Measurements from ENCODE around the gene SAMD1. TPM values are rescaled to one million over a fixed set of nuclear protein-coding genes. Genes with fewer than 3 reads are reported as not detected.

The SAMD1 gene
- polyA plus RNA-seq, 1 experiment = 5.1 TPM

DNA sequence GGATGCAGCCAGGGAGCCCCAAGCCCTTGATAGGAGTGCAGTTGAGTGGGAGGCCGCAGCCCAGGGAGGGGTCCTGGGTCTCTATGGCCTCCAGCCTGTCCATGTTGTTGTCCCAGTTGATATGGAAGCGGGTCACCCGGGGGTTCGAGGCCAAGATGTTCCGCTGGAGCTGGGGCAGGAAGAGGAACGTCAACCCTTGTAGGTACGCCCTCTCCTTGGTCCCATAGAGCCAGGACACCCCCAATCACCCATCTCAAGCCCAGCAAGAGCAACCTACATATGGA lies 29.9 kb upstream of the SAMD1 start:
- ChIA-PET POLR2A (no interaction called here), CTCF (interaction anchor here (1.8 kb wide), 1 partner anchor 16 kb away, joined by 6 read pairs; the partner anchor contains the start of gene ASF1B)
- Histone ChIP-seq H3K27ac (ENCODE audit: low read depth, low read length) (no peak overlapping the region), H3K9me3 (ENCODE audit: control insufficient read depth, insufficient read depth, low read length) (no peaks in the 10 kb centered on the region; the same call in 1 of the 2 replicates), H3K27me3 (ENCODE audit: control insufficient read depth, insufficient read depth, low read length) (no peaks in the 10 kb centered on the region), H3K4me3 (ENCODE audit: low read depth, low read length) (no peak overlapping the region)
- TF ChIP-seq, protein P1, sequence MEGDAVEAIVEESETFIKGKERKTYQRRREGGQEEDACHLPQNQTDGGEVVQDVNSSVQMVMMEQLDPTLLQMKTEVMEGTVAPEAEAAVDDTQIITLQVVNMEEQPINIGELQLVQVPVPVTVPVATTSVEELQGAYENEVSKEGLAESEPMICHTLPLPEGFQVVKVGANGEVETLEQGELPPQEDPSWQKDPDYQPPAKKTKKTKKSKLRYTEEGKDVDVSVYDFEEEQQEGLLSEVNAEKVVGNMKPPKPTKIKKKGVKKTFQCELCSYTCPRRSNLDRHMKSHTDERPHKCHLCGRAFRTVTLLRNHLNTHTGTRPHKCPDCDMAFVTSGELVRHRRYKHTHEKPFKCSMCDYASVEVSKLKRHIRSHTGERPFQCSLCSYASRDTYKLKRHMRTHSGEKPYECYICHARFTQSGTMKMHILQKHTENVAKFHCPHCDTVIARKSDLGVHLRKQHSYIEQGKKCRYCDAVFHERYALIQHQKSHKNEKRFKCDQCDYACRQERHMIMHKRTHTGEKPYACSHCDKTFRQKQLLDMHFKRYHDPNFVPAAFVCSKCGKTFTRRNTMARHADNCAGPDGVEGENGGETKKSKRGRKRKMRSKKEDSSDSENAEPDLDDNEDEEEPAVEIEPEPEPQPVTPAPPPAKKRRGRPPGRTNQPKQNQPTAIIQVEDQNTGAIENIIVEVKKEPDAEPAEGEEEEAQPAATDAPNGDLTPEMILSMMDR (IDR thresholded peaks at IDR 0.05; ENCODE audit: low read depth, low read length) = no peak
- no peak for DNase-seq (ENCODE audit: low read depth, low spot score)

DNA sequence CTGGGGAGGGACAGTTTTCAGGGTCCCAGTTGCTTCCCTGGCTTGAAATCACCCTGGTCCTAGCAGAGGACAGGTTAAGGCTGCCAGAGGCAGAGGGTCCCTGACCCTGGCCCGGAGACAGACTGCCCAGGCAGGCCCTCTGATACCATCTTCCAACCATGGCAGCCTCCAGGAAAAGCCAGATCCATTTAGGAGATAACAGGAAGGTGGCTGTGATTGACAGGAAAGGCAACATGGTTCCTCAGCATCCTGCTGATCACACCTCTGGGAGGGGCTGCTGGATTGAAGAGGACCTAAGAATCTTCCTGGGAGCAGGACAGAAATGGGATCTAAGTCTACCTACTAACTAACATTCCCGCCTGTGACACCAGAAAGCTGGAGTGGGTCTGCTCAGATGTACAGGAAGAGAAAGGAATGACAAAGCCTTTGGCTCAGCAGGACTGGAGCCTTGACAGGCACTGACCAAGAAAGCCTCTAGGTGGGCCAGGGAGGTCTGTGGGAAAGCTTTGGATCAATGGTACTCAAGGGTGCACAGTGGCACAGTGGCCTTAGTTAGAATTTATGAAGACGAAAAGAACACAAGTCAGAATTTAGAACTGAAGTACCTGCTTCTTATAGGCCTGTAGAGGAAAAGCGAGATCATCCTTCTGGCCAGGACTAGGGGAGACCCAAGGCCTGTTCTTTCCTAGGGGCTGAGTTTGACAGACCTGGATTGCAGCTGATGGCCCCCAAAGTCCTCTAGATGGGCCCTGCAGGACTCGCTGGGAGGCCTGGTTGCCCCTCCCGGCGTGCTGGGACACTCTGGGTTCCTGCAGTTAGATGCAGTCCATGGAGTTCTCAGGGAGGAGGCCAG lies 29.3 kb upstream of the SAMD1 start:
- no peak for DNase-seq (ENCODE audit: low read depth, low spot score)
- ChIA-PET CTCF (interaction anchor here (0.6 to 1.8 kb wide), 3 partner anchors 14 to 17 kb away, joined by 3 to 7 read pairs (median 6); partner anchors contain the start of gene ASF1B), POLR2A (no interaction called here)
- Histone ChIP-seq H3K27me3 (ENCODE audit: control insufficient read depth, insufficient read depth, low read length) (no peaks in the 10 kb centered on the region), H3K27ac (ENCODE audit: low read depth, low read length) (no peak overlapping the region), H3K9me3 (ENCODE audit: control insufficient read depth, insufficient read depth, low read length) (no peaks in the 10 kb centered on the region; the same call in 1 of the 2 replicates), H3K4me3 (ENCODE audit: low read depth, low read length) (no peak overlapping the region)
- TF ChIP-seq, protein P1 (IDR thresholded peaks at IDR 0.05; ENCODE audit: low read depth, low read length) = no peak

DNA sequence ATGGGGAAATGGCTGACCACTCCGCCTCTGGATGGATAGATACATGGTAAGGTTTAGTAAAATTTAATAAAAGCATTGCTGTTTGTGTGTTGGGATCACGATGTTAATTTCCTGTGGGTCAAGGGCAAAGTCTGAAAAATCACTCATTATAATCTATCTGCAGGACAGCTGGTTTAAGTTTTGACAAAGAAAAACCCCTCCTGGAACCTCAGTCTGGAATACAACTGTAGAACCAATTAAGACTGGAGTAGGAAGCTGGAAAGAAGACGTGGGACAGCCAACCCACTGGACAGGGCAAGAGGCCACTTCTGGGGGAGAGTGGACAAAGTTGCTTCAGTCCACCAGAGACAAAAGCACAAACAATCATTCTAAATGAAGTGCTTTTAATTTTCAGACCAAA lies 28.6 kb upstream of the SAMD1 start:
- TF ChIP-seq, protein P1 (IDR thresholded peaks at IDR 0.05; ENCODE audit: low read depth, low read length) = no peak
- DNase-seq (ENCODE audit: low read depth, low spot score) = no peak
- Histone ChIP-seq H3K27ac (ENCODE audit: low read depth, low read length) (peak overlapping the region; percentile 97), H3K9me3 (ENCODE audit: control insufficient read depth, insufficient read depth, low read length) (no peaks in the 10 kb centered on the region; the same call in 1 of the 2 replicates), H3K4me3 (ENCODE audit: low read depth, low read length) (peak overlapping the region; percentile 55), H3K27me3 (ENCODE audit: control insufficient read depth, insufficient read depth, low read length) (no peaks in the 10 kb centered on the region)
- ChIA-PET CTCF (interaction anchor here (0.6 to 1.5 kb wide), 2 partner anchors 15 to 18 kb away, joined by 3 to 7 read pairs; partner anchors contain the start of gene ASF1B), POLR2A (interaction anchor here (1.0 to 1.2 kb wide), 2 partner anchors 17 to 27 kb away, joined by 3 read pairs; partner anchors contain the start of gene ASF1B)

DNA sequence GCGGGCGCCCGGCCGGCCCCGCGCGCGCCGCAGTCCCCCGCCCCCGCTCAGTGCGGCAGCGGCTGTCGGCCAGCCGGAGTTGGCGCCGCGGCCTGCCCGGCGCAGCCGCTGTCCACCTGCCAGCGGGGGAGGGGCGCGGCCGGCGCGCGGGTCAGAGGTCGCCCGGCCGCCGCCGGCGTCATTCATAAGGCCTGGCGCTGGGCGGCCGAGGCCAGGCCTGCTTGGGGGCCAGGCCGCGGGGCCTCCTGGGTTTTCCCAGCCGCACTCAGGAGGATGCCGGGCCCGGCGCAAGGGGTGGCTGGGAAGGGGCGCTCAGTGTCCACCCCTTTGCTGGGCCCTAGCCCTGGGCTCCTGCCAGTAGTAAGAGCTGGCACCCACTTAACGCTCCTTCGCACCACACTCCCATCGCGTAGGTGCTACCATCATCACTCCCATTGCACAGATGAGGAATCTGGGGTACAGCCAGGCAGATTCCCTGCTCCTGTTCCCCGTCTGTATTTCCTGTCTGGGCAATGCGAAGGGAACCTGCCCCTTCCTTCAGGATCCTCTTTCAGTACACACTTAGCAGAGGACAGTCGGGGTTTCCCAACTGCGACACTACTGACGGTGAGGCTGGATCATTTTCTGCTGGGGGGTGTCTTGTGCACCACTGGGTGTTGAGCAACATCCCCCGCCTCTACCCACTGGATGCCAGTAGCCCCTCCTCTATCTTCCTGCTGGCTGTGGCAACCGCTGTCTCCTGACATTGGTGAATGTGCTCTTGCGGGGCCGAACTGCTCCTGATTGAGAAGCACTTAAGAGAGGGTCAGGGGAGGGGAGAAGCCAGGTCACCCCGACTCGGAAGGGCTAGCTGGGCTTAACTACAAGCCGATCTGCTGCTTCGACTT lies 27.9 kb upstream of the SAMD1 start:
- TF ChIP-seq, protein P1 (IDR thresholded peaks at IDR 0.05; ENCODE audit: low read depth, low read length) = no peak
- Histone ChIP-seq H3K27me3 (ENCODE audit: control insufficient read depth, insufficient read depth, low read length) (no peaks in the 10 kb centered on the region), H3K27ac (ENCODE audit: low read depth, low read length) (peak overlapping the region; percentile 97), H3K4me3 (ENCODE audit: low read depth, low read length) (peak overlapping the region; percentile 55), H3K9me3 (ENCODE audit: control insufficient read depth, insufficient read depth, low read length) (no peaks in the 10 kb centered on the region; the same call in 1 of the 2 replicates)
- CTCF ChIA-PET = interaction anchor here (1.5 kb wide), 1 partner anchor 18 kb away, joined by 7 read pairs; the partner anchor contains the start of gene ASF1B
- POLR2A ChIA-PET = interaction anchor here (0.5 to 1.2 kb wide), 6 partner anchors 12 to 286 kb away, joined by 3 to 6 read pairs (median 4); partner anchors contain the start of gene ASF1B
- DNase-seq (ENCODE audit: low read depth, low spot score) = no peak
